Measurements from ENCODE around the gene LNPEP.

- TF ChIP-seq PATZ1 (CRISPR knock-in tag; IDR thresholded peaks at IDR 0.05; ENCODE audit: borderline replicate concordance) (no peak), POU6F1 (CRISPR knock-in tag; IDR thresholded peaks at IDR 0.05; ENCODE audit: borderline replicate concordance, low read depth) (no peak), ARNTL (CRISPR knock-in tag; IDR thresholded peaks at IDR 0.05; ENCODE audit: borderline replicate concordance, low read depth) (no peak), CREB5 (CRISPR knock-in tag; IDR thresholded peaks at IDR 0.05; ENCODE audit: low read depth) (no peak), PPARA (CRISPR knock-in tag; IDR thresholded peaks at IDR 0.05; ENCODE audit: borderline replicate concordance) (no peak), RARB (CRISPR knock-in tag; IDR thresholded peaks at IDR 0.05) (no peak), ZFP30 (CRISPR knock-in tag; IDR thresholded peaks at IDR 0.05) (no peak), ZFP3 (CRISPR knock-in tag; IDR thresholded peaks at IDR 0.05) (no peak), ZNF8 (CRISPR knock-in tag; IDR thresholded peaks at IDR 0.05) (no peak), TOX (CRISPR knock-in tag; IDR thresholded peaks at IDR 0.05; ENCODE audit: borderline replicate concordance) (no peak), CSRNP3 (CRISPR knock-in tag; IDR thresholded peaks at IDR 0.05) (no peak), GLIS3 (CRISPR knock-in tag; IDR thresholded peaks at IDR 0.05) (no peak), ZNF70 (CRISPR knock-in tag; IDR thresholded peaks at IDR 0.05) (no peak), ISL1 (CRISPR knock-in tag; IDR thresholded peaks at IDR 0.05) (peak; percentile 46)
Observed at GRCh38 chr5:97075649-97076048, 139.8 kb downstream of the LNPEP start.
